NCI-H1105 (cell line): ENCODE measurements around the gene GDI2.
"Not testable (repeated sequence)": the region's sequence is repeated elsewhere in the genome, so short reads cannot be mapped to it uniquely, and the experiment has no call there.

Source experiments
- DNase-seq: peaks from one replicate; lab custom pipeline; 2025; lab: John Stamatoyannopoulos, UW

GDI2 gene

GRCh38 chr10:5827841-5828240 is 14.6 kb upstream of the GDI2 start:
- DNase-seq, result no peak

DNA sequence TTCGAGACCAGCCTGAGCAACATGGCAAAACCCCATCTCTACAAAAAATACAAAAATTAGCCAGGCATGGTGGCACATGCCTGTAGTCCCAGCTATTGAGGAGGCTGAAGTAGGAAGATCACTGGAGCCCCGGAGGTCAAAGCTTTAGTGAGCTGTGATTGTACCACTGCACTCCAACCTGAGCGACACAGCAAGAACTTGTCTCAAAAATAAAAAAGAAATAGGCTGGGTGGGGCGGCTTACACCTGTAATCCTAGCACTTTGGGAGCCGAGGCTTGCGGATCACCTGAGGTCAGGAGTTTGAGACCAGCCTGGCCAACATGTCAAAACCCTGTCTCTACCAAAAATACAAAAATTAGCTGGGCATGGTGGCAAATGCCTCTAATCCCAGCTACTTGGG is 13.3 kb upstream of the GDI2 start:
- DNase-seq, result not testable (repeated sequence)

DNA sequence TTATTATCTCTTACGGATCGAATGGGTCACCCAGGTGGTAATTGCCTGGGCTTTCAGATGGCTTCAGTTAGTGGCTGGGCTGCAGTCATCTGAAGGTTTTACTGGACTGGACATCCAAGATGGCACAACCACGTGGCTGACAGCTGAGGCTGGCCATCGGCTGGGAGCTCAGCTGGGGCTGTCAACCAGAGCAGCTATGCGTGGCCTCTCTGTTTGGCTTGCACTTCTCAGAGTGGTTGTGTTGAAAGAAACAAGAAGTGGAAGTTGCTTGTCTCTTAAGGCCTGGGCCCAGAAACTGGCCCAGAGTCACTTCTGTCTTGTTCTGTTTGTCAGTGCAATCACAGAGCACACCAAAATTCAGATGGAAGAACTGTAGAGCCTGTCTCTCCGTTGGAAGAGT is 5.7 kb upstream of the GDI2 start:
- no peak for DNase-seq

- DNase-seq, result no peak
Measured at GRCh38 chr10:5818048-5818331, 4.8 kb upstream of the GDI2 start.

DNA sequence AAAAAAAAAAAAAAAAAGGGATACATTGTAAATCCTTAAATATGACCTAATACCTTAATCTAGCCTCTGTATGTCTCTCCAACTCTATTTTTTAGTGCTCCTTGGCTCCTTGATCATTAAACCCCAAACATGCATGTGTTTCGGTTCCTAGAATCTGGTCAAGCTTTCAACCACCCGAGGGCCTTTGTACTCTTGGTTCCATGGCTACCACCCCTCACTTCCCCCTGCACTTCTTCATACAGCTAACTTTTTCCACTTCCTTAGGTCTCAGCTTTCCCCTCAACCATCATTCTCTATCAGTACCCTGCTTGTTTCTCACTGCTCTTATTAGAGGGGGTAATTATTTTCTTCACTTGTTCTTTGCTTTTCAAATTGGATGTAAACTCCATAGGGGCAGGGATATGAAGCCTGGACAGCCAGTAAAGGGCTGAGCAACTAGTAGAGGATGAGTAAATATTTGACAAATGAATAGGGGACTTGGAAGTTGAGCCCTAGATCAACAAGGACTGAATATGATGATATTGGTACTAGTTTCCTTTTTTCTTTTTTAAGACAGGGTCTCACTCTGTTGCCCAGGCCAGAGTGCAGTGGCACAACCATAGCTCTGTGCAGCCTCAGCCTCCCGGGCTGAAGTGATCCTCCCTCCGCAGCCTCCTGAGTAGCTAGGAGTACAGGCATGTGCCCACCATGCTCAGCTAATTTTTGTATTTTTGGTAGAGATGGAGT is 4.3 kb upstream of the GDI2 start:
- no peak for DNase-seq

DNA sequence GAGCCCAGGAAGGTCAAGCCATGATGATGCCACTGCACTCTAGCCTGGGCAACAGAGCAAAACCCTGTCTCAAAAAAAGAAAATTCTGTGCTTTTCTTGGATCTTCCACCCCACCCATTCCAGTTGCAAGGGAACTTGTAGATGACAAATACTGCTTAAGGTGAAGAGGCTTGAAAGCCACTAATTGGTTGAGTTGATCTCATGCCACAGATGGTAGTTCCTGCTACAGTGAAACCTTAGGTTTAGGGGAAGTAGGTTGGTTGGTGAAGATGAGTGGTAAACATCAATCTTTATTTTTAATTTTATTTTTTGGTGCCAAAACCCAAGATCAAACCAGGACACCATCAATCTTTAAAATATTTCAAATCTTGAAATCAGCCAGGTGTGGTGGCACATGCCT is 2.9 kb upstream of the GDI2 start:
- DNase-seq, result no peak

- DNase-seq, result no peak
Measured at GRCh38 chr10:5814110-5815107, 1.2 kb upstream of the GDI2 start.

- DNase-seq, result no peak
Measured at GRCh38 chr10:5813091-5813340, 218 bp downstream of the GDI2 start.

GRCh38 chr10:5812283-5813090 is 747 bp downstream of the GDI2 start:
- no peak for DNase-seq

GRCh38 chr10:5811387-5811821 is 1.8 kb downstream of the GDI2 start:
- DNase-seq, result no peak

DNA sequence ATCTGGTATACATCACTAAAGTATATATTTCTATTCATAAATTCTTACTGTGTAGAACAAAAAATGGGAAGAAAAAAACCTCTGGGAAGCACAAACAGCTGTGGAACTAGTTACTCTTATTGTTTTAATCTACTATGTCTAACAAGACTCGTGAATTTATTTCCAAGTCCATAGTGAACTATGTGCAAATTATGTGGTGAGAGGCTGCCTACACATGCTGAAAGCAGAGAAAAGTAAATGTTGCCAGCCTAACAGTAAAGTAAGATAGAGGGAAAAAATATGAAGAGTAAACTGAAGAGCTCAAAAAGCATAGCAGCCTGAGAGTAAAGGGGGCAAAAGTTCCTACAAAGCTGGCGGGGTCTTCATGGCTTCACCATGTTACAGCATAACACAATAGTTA is 3.0 kb downstream of the GDI2 start:
- no peak for DNase-seq

DNA sequence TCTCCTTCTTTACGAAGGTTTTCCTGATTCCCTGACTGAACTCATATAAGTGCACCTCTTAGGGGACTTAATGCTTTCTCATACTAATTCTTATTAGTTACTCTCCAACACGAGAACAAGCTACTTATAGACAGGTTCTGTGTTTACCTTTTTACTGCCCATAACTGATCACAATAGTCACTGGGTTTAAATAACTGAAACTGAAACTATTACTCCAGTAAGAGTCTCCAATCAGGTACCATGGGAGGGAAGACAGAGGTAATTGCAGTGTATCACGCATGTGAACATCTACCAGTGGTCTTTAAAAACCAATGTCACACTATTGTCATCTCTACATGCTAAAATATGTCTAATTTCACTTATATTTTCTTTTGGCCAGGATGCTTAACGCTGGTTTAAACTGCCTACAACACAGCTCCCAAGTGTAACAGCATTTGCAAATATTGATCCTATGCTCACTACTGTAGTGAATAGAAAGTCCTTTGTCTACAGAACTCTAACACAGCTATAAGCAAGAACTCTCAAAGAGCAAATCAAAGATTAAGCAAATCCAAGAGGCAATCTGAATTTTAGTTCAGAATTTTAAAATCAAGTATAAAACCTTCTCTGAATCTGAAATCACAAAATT is 3.6 kb downstream of the GDI2 start:
- DNase-seq, result no peak

- not testable (repeated sequence) for DNase-seq
Measured at GRCh38 chr10:5808783-5809392, 4.3 kb downstream of the GDI2 start.

GRCh38 chr10:5806745-5807144 is 6.5 kb downstream of the GDI2 start:
- DNase-seq, result no peak

GRCh38 chr10:5805711-5806110 is 7.5 kb downstream of the GDI2 start:
- DNase-seq, result no peak

DNA sequence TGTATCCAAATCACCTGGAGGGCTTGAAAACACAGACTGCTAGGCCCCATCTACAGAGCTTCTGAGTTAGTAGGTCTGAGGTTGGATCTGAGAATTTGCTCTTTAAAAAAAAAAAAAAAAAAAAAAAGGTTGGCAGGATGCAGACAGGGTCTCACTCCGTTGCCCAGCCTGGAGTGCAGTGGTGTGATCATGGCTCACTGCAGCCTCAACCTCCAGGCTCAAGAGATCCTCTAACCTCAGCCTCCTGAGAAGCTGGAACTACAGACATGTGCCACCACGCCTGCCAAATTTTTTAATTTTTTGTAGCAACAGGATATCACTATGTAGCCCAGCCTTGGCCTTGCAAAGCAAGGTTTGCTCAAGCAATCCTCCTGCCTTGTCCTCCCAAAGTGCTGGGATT is 8.0 kb downstream of the GDI2 start:
- no peak for DNase-seq

DNA sequence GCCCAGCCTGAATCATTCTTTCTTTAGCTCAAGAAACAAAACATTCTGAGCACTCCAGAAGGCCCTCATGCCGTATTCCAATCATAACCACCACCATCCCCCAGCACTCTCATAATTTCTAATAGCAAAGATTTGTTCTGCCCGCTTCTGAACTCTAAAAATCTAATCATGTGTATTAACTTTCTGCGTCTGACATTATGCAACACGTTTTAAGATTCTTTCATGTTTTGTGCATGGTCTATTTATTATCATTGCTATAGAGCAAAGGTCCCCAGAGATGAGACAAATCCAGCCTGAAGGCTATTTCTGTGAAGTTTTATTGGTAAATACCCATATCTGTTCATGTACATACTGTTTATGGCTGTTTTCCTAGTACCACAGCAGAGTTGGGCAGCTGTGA is 8.8 kb downstream of the GDI2 start:
- DNase-seq, result no peak

- DNase-seq, result no peak
Measured at GRCh38 chr10:5800782-5801181, 12.5 kb downstream of the GDI2 start.

DNA sequence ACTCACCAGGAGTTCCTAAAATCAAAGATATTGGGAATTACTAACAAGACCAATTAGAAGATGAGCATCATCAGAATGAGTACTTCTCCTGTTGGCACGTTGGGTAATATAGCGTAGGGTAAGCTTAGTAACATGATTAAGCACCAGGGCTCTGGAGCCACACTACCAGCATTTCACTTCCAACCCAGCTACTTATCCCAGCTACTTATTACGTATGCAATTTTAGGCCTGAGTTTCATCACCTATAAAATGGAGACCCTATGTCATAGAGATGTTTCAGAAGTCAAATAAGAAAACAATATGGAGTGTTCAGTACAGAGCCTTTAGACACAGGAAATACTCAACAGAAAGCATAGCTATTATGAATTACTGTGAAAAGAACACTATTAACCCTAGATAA is 19.0 kb downstream of the GDI2 start:
- DNase-seq, result no peak

DNA sequence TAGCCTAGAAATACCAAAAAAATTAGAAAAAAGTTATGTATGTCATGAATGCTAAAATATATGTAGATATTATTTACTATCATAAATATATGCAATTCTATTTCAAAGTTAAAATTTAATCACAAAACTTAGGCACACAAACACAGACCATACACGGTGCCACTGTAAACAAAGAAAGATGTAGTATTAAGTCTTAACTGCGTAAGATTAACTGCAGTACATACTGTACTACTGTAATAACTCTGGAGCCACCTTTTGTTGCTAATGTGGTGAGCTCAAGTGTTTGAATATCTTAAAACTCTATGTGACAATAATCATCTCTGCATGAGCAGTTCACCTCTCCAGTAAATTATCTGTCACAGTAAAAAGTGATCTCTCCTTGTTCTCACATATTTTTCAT is 23.6 kb downstream of the GDI2 start:
- DNase-seq, result no peak

DNA sequence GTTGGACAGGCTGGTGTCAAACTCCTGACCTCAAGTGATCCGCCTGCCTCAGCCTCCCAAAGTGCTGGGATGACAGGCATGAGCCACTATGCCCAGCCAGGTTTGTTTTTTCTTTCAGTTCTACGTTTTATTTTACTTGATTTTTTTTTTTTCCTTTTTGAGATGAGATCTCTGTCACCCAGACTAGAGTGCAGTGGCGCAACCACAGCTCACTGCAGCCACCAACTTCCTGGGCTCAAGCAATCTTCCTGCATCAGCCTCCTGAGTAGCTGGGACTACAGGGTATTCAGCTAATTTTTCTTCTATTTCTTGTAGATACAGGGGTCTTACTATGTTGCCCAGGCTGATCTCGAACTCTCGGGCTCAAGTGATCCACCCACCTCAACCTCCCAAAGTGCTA is 24.3 kb downstream of the GDI2 start:
- DNase-seq, result no peak

- no peak for DNase-seq
Measured at GRCh38 chr10:5783300-5783699, 29.9 kb downstream of the GDI2 start.
